ENCODE data around the gene FAM133A. TPM values are rescaled to one million over a fixed set of nuclear protein-coding genes. Genes with fewer than 3 reads are reported as not detected.

The FAM133A gene
- total RNA-seq: 0.46 and 0.71 TPM in 2 replicates
- 0.31 and 1.9 TPM in 2 replicates for polyA plus RNA-seq

GRCh38 chrX:93673869-93674271 lies at the start of gene FAM133A:
FAM133A (plus strand) TSS chrX:93674206; CDS start chrX:93709420, 35,214 bp downstream.
- TF ChIP-seq CTCF (IDR thresholded peaks at IDR 0.05; ENCODE audit: low read depth, low read length): no peak
- Histone ChIP-seq H3K27ac (peak within 1 kb of the TSS; percentile 71), H3K36me3 (no peaks in the 10 kb centered on the region), H3K4me3 (peak within 1 kb of the TSS; percentile 84), H3K9me3 (ENCODE audit: low read depth) (no peaks in the 10 kb centered on the region), H3K4me1 (ENCODE audit: low read depth) (peaks cover 9% of the 10 kb centered on the region), H3K27me3 (no peaks in the 10 kb centered on the region)
- DNase-seq (ENCODE audit: low read depth in 1 of 2, low spot score in 1 of 2): peak; percentile 34 to 66

DNA sequence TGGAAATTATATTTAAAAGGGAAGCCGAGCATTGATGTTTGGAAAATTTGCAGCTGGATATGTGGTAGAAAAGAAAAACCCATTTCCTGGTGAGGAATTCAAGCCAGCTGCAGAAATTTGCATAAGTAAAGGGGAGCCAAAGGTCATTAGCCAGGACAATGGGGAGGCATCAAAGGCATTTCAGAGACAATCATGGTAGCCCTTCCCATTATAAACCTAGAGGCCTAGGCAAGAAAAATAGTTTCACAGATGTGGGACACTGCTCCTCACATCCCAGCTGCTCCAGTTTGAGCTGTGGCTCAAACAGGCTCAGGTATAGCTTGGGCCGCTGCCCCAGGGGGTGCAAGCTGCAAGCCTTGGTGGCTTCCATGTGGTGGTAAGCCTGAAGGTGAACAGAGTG lies 36.4 kb upstream of the FAM133A start:
- DNase-seq (ENCODE audit: low read depth in 1 of 2, low spot score in 1 of 2): no peak
- Histone ChIP-seq H3K27me3 (no peaks in the 10 kb centered on the region), H3K9me3 (ENCODE audit: low read depth) (no peaks in the 10 kb centered on the region), H3K4me3 (no peak overlapping the region), H3K27ac (no peak overlapping the region), H3K4me1 (ENCODE audit: low read depth) (no peaks in the 10 kb centered on the region), H3K36me3 (no peaks in the 10 kb centered on the region)
- no peak for TF ChIP-seq CTCF (IDR thresholded peaks at IDR 0.05; ENCODE audit: low read depth, low read length)

DNA sequence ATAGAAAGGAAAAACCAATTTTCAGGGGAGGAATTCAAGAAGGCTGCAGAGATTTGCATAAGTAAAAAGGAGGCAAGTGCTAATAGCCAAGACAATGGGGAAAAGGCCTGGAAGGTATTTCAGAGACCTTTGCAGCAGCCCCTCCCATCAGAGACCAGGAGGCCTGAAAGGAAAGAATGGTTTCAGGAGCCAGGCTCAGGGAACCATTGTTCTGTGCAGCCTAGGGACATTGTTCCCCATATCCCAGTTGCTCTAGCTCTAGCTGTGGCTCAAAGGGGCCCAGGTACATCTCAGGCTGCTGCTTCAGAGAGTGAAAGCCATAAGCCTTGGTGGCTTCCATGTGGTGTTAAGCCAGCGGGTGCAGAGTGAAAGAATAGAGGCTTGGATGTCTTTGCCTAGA lies 24.6 kb upstream of the FAM133A start:
- Histone ChIP-seq H3K9me3 (ENCODE audit: low read depth) (no peaks in the 10 kb centered on the region), H3K27ac (no peak overlapping the region), H3K4me3 (no peak overlapping the region), H3K27me3 (no peaks in the 10 kb centered on the region), H3K4me1 (ENCODE audit: low read depth) (no peaks in the 10 kb centered on the region), H3K36me3 (no peaks in the 10 kb centered on the region)
- no peak for TF ChIP-seq CTCF (IDR thresholded peaks at IDR 0.05; ENCODE audit: low read depth, low read length)
- no peak for DNase-seq (ENCODE audit: low read depth in 1 of 2, low spot score in 1 of 2)

DNA sequence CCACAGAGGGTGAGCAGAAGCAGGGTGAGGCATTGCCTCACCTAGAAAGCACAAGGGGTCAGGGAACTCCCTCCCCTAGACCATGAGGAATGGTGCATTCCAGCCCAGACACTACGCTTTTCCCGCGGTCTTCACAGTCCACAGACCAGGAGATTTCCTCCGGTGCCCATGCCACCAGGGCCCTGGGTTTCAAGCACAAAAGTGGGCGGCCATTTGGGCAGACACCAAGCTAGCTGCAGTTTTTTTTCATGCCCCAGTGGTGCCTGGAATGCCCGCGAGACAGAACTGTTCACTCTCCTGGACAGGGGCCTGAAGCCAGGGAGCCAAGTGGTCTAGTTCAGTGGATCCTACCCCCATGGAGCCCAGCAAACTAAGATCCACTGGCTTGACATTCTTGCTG lies 13.4 kb upstream of the FAM133A start:
- Histone ChIP-seq H3K27ac (no peak overlapping the region), H3K36me3 (no peaks in the 10 kb centered on the region), H3K9me3 (ENCODE audit: low read depth) (no peaks in the 10 kb centered on the region), H3K4me3 (no peak overlapping the region), H3K27me3 (no peaks in the 10 kb centered on the region), H3K4me1 (ENCODE audit: low read depth) (no peaks in the 10 kb centered on the region)
- no peak for DNase-seq (ENCODE audit: low read depth in 1 of 2, low spot score in 1 of 2)
- no peak for TF ChIP-seq CTCF (IDR thresholded peaks at IDR 0.05; ENCODE audit: low read depth, low read length)

DNA sequence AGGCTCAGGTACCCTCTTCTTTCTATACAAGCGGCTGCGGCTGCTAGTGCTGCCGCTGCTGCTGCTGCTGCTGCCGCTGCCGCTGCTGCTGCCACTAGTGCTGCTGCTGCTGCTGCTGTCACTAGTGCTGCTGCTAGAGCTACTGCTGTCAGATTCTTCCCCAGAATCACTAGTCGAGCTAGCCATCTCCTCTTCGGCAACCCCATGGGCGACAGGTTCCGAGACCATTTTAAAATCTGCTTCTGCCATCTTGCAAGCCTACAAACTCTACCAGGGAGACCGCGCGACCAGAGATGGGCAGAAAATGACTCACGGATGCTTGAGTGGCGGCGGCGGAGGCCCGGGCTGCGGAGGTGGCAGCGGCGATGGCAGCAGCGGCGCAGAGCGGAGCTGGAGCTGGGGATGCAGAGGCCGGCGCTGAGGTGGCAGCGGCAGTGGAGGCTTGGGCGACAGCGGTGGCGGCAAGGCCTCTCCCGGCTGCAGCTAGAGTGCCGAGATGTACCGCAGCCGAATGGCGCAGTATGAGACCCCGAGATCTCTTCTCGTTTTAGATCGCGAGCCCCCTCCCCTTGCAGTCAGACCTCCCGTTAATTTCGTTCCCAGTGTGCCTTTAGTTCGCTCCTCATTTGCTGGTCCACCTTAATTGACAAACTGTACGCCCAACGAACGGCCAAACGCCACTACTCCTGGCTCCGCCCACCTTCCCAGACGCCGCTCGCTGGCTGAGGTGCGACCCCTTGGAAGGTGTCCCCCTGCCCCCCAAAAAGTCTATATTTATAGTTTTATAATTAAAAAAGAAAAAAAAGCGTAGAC lies 744 bp upstream of the FAM133A start, which contains the start of gene NAP1L3:
Gene NAP1L3, minus strand, starts transcription at position 523 of the 813 bp plus-strand sequence. Its CDS starts 274 bp downstream, at position 249.
- H3K4me1 ChIP-seq (ENCODE audit: low read depth): peaks cover 9% of the 10 kb centered on the region
- peak within 1 kb of the TSS; percentile 84 for H3K4me3 ChIP-seq
- peak within 1 kb of the TSS; percentile 71 for H3K27ac ChIP-seq
- DNase-seq (ENCODE audit: low read depth in 1 of 2, low spot score in 1 of 2): peak; percentile 78 to 95
- no peaks in the 10 kb centered on the region for H3K9me3 ChIP-seq (ENCODE audit: low read depth)
- no peak for TF ChIP-seq CTCF (IDR thresholded peaks at IDR 0.05; ENCODE audit: low read depth, low read length)
- no peaks in the 10 kb centered on the region for H3K36me3 ChIP-seq
- H3K27me3 ChIP-seq: no peaks in the 10 kb centered on the region

All from cardiac muscle cell (in vitro differentiated cells and primary cell).